ENCODE data around the gene NEUROG3.

NEUROG3 gene, protein sequence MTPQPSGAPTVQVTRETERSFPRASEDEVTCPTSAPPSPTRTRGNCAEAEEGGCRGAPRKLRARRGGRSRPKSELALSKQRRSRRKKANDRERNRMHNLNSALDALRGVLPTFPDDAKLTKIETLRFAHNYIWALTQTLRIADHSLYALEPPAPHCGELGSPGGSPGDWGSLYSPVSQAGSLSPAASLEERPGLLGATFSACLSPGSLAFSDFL

DNA sequence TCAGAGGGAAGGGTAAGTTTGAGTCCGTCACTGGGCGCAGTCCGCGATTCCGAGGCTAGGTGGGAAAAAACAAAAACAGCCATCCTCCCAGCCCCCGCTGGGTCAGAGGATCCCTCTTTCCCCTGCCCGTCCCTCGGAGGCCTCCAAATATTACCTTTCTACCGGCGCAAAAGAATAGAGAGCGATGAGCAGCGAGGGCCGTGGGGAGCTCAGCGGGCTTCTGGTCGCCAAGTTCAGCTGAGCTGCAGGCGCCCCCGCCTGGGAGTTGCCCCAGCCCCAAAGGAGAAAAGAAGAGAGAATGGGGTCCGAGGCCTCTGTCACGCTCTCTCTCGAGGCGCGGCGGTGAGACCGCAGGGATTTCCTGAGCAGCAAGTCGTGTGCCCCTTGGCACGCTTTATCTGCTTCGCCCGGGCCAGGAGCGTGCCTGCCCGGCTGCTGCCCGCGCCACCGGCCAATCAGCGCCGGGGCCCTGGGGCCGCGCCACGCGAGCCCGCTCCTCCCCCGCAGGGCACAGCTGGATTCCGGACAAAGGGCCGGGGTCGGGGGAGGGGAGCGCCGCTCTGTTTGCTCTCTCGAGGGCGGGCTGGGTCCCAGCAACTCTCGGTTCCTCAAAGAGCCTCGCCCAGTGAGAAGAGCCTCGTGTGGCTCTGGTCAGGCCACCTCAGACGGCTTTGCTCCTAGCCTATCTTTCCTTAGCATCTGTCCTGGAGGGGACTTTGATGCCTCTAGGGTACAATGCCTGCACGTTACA lies at the start of gene NEUROG3:
TSS of gene NEUROG3 (minus strand) at position 367 of the 751 bp plus-strand sequence. CDS start 379 bp downstream, outside the sequence.
- DNase-seq = no peak

DNA sequence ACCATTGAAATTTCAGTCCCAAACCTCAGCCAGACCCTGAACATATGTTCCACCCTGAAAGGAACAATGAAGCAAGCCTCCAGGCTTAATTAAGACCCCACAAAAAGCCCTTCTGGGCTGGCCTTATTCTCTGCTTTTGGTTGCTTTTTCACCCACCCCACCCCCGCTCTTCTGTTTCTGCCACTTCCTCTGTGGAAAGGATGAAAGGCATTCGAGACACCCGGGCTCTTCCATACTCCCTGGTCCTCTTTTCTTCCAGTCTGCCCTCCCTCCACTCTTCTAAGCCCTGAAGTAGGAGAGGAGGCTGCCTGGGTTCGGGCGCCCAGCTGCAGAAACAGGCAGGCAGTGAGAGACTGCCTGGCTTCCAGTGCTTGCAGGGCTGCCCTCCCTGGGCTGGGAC lies 47.4 kb upstream of the NEUROG3 start:
- DNase-seq = no peak

- DNase-seq = no peak
Measured at GRCh38 chr10:69619626-69620025, 46.4 kb upstream of the NEUROG3 start.

DNA sequence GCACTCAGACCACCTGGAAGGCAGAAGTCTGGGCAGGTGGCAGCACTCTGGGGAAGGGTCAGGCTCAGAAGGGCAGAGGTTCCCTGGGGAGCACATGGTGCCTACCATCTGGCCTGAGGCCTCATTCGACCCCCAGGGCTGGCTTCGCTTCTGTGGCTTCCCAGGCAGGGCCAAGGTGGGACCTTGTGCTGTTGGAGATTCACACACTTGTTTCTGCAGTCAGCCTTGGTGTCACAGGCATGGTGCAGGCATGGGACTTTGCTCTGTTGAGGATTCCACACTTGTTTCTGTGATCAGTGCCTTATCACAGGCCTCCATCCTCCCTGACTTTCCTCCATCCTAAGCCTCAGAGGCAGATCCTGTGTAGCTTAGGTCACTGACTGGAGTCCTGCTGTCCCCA lies 45.5 kb upstream of the NEUROG3 start:
- no peak for DNase-seq

DNA sequence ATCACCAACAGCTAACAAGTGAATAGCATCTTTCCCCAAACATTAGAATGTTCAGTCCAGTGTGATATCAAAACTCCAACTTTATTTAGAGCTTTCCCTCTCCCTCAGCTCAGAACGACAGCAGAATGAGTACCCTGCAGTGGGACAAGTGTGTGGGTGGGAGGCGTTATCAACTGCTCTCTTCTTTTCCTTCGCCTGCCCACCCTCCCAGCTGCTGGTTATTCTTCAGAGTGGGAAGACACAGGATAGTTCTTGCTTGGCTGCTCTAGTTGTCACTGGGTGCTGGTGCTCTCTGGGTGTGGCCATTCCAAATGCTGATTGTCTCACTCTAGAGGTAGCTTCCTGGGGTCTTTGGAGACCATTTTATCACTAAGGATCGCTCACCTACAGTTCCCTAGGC lies 43.1 kb upstream of the NEUROG3 start:
- DNase-seq = no peak

GRCh38 chr10:69614130-69614529 lies 40.9 kb upstream of the NEUROG3 start:
- DNase-seq = no peak

GRCh38 chr10:69612760-69613159 lies 39.5 kb upstream of the NEUROG3 start:
- no peak for DNase-seq

- DNase-seq = no peak
Measured at GRCh38 chr10:69609077-69609476, 35.9 kb upstream of the NEUROG3 start.

DNA sequence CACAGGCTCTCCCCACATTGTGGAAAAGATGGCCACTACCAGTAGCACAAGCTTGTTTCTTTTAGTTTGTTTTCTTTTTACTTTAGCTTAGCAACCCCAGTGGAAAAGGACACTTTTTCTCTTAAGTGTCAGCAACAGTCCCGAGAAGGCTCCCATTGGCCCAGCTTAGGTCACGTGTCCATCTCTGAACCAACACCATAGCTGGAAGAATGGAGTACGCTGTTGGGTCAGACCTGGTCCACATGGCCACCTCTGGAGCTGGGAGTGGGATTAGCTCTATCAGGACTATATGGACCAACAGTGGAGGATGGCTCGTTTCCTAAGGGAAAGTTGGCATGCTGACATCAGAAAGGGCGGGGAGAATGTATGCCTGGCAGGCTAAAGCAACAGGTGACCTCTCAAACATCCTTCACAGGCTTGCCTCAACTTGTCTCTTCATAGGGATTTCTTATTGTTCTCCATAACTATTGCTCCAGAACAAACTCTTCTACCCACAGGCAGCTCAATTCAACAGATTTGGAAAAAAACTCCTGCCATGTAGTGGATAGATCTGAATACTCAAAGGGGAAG lies 27.6 kb upstream of the NEUROG3 start:
- DNase-seq = no peak

DNA sequence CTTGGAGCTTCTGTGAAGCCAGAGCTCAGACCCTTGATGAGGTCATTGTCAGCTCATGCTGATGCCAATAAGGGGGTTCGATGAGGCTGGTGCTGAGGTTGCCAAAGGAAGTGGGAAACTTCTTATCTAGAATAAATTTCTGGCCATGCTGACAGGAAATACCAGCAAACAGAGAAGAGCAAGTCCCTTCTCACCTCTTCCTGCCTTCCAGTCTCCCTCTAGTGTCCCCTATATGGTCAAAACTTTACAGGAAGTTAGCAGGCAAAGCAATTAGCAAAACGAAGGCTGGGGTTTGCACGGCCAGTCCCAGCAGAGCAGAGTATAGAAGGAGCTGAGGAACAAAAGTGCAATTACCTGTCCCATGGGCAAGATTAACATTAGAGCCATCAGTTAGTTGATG lies 15.1 kb upstream of the NEUROG3 start:
- no peak for DNase-seq

- no peak for DNase-seq
Measured at GRCh38 chr10:69584624-69585023, 11.4 kb upstream of the NEUROG3 start.

- no peak for DNase-seq
Measured at GRCh38 chr10:69583106-69583505, 9.9 kb upstream of the NEUROG3 start.

DNA sequence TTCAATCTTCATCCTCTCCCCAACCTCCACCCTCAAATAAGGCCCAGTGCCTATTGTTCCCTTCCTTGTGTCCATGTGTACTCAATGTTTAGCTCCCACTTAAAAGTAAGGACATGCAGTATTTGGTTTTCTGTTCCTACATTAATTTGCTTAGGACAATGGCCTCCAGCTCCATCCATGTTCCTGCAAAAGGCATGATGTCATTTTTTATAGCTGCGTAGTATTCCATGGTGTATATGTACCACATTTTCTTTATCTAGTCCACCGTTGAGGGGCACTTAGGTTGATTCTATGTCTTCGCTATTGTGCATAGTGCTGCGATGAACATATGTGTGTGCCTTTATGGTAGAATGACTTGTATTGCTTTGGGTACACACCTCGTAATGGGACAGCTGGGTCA lies 7.2 kb upstream of the NEUROG3 start:
- no peak for DNase-seq

- no peak for DNase-seq
Measured at GRCh38 chr10:69579464-69580060, 6.3 kb upstream of the NEUROG3 start.

DNA sequence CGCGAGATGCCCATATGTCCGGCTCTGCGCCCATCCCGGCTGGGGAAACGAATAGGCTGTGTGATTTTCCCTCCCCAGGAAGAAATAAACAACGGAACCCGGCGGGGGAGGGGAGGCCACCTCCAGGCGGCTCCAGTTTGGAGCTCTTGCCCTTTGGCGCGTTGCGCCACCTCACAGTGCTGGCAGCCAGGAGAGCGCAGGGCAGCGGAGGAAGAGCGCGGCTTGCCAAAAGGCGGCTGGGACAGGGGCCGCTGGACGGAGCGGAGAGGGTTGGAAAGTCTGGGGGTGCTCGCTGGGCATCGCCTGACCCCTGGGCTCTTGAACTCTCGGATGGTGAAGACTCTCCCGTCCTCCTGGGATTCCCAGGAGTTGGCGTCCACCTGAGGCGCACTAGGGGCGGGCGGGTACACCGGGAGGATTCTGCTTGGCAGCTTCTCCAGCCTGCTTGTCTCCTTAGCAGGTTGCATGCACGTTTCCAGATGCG lies 5.3 kb upstream of the NEUROG3 start:
- DNase-seq = no peak

GRCh38 chr10:69577268-69578232 lies 4.3 kb upstream of the NEUROG3 start:
- no peak for DNase-seq

- no peak for DNase-seq
Measured at GRCh38 chr10:69576334-69577011, 3.3 kb upstream of the NEUROG3 start.

- no peak for DNase-seq
Measured at GRCh38 chr10:69575164-69575722, 2.0 kb upstream of the NEUROG3 start.

DNA sequence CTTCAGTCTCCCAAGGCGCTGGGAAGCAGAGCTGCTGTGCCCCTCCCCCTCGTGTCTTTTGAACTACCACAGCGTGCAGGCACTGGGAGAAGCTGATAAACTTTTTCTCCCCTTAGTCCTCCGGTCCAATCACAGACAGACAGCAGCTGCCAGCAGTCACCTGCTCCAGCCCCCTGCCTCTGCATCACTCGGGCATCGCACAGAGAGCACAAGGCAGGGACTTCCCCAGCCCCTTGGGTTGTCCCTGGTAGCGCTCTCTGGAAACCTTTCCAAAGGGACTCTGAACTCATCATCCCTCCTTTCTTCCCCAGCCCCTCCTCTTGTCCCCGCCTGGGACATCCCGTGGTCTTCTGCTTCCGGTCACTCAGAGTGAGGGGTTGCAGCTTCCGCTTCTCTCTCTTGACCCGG lies 1.4 kb upstream of the NEUROG3 start:
- DNase-seq = no peak

DNA sequence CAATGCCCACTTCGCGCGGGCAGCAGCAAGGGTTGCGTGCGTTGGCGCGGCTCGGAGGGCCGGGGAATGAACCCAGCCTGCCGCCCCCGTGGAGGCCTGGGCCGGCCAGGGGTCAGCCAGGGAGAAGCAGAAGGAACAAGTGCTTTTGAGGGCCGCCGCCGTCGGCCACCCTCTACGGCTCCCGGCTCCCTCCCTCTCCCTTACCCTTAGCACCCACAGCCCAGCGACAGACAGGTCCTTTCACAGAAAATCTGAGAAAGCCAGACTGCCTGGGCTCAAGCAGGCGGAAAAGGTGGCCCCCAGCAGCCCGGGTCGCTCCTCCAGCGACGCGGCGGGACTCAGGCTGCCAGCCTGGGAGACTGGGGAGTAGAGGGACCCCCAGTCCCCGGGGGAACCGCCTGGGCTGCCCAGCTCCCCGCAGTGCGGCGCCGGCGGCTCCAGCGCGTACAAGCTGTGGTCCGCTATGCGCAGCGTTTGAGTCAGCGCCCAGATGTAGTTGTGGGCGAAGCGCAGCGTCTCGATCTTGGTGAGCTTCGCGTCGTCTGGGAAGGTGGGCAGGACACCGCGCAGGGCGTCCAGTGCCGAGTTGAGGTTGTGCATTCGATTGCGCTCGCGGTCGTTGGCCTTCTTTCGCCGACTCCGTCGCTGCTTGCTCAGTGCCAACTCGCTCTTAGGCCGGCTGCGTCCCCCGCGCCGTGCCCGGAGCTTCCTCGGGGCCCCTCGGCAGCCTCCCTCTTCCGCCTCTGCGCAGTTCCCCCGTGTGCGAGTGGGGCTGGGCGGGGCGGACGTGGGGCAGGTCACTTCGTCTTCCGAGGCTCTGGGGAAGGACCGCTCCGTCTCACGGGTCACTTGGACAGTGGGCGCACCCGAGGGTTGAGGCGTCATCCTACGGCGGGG lies 815 bp downstream of the NEUROG3 start:
- no peak for DNase-seq
